Measurements from ENCODE around the gene UNKL. TPM values are rescaled to one million over a fixed set of nuclear protein-coding genes. Genes with fewer than 3 reads are reported as not detected.

Gene UNKL
- total and polyA plus RNA-seq, 2 of the 8 experiments (the other 6 are each of a cell fraction or from before 2014, with no cell fraction given): 25.1 to 31.8 TPM

DNA sequence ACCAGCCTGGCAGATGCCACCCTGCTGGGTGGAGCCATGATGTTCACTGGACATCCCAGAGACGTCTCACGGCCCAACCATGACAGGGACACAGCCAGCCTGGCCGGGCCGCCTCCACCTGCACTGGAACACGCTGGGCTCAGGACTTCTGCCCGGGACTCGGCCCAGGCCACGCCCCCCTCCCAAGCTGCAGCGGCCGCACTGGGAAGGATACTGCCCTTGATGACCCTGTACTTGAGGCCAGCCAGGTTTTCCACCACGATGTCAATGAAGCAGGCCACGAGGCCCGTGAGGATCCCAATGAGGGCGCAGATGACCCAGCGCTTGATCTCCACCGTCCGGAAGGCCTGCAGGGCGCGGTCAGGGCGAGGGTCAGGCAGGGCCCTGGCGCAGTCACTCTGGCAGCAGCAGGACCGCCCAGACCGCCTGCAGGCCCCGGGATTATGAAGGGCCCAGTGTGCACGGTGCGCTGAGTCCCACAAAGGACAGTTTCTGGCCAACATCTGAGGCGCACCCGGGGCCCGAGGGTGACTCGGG, 46.2 kb upstream of the UNKL start (continued):
- TF ChIP-seq RAD21 (IDR thresholded peaks at IDR 0.05 in 1 of 2, conservative IDR thresholded peaks at IDR 0.05 in 1 of 2; ENCODE audit: low read depth in 2 of 2, low read length in 2 of 2) (no peak), CREB1 (IDR thresholded peaks at IDR 0.05) (no peak), SP2 (IDR thresholded peaks at IDR 0.05; ENCODE audit: low read length) (no peak)
